ENCODE results near the gene C3orf18.
A peak's percentile ranks its signal among the peaks of the same experiment; 100 is the strongest.

DNA sequence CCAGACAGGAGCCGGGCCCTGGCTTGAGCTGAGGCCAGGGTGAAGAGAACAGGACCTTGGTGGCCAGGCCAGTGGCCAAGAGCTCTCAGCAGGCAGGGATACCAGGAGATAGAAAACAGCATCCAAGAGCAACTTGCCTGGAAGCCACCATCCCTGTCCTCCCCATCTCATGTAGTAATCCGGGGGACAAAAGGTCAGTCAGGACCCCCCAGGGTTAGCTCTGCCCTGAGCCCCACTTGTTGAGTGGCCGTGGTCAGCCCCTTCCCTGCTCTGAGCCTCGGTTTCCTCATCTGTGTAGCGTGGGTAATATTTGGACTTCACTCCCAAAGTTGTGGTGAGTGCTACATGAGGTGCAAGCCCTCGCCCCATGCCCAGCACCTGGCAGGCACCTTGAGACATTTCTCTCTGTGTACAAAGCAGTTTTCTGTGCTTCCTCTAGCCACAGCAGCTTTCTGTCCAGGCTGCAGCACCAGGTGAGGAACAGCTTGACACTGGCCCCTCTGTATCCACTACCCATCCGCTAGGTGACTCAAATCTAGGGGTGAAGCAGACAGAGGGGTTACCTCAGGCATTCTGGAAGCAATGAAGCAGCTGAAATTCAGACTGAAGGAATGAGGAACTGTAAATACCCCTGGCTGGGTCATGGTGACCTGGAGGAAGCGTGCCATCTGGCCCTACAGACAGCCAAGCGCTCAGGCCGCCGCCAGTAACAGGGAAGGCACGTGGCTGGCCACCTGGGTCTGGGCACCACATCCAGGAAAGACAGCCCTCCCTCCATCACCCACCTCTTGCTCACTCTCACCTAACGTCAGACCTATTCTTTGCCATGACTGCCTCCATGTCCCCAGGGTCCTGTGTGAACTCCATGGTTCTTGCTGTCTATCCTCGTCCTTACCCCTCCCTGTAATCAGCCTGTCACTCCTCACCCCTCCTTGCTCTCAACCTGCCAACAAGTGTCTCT is 37.4 kb upstream of the C3orf18 start:
- TF ChIP-seq, protein P1, sequence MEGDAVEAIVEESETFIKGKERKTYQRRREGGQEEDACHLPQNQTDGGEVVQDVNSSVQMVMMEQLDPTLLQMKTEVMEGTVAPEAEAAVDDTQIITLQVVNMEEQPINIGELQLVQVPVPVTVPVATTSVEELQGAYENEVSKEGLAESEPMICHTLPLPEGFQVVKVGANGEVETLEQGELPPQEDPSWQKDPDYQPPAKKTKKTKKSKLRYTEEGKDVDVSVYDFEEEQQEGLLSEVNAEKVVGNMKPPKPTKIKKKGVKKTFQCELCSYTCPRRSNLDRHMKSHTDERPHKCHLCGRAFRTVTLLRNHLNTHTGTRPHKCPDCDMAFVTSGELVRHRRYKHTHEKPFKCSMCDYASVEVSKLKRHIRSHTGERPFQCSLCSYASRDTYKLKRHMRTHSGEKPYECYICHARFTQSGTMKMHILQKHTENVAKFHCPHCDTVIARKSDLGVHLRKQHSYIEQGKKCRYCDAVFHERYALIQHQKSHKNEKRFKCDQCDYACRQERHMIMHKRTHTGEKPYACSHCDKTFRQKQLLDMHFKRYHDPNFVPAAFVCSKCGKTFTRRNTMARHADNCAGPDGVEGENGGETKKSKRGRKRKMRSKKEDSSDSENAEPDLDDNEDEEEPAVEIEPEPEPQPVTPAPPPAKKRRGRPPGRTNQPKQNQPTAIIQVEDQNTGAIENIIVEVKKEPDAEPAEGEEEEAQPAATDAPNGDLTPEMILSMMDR (IDR thresholded peaks at IDR 0.05; ENCODE audit: insufficient read depth, low read length): no peak
- peak; percentile 76; the same call in 1 of the 2 replicates for TF ChIP-seq POLR2AphosphoS5 (IDR thresholded peaks at IDR 0.05; ENCODE audit: low read depth)
- TF ChIP-seq GABPA (IDR thresholded peaks at IDR 0.05; ENCODE audit: low read depth): no peak
- TF ChIP-seq, protein P2, sequence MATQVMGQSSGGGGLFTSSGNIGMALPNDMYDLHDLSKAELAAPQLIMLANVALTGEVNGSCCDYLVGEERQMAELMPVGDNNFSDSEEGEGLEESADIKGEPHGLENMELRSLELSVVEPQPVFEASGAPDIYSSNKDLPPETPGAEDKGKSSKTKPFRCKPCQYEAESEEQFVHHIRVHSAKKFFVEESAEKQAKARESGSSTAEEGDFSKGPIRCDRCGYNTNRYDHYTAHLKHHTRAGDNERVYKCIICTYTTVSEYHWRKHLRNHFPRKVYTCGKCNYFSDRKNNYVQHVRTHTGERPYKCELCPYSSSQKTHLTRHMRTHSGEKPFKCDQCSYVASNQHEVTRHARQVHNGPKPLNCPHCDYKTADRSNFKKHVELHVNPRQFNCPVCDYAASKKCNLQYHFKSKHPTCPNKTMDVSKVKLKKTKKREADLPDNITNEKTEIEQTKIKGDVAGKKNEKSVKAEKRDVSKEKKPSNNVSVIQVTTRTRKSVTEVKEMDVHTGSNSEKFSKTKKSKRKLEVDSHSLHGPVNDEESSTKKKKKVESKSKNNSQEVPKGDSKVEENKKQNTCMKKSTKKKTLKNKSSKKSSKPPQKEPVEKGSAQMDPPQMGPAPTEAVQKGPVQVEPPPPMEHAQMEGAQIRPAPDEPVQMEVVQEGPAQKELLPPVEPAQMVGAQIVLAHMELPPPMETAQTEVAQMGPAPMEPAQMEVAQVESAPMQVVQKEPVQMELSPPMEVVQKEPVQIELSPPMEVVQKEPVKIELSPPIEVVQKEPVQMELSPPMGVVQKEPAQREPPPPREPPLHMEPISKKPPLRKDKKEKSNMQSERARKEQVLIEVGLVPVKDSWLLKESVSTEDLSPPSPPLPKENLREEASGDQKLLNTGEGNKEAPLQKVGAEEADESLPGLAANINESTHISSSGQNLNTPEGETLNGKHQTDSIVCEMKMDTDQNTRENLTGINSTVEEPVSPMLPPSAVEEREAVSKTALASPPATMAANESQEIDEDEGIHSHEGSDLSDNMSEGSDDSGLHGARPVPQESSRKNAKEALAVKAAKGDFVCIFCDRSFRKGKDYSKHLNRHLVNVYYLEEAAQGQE (IDR thresholded peaks at IDR 0.05; ENCODE audit: insufficient replicate concordance, low read depth): no peak
- peak; percentile 89; the same call in 1 of the 2 replicates for TF ChIP-seq SPI1 (IDR thresholded peaks at IDR 0.05; ENCODE audit: borderline replicate concordance, low read depth)

Data from HL-60 (cell line).